GM12864 (cell line): ENCODE data around the gene DNER.

Source experiments
- DNase-seq: peaks from one replicate; pipeline ENCODE4 v3.0.0-alpha.2; 2011; ENCODE audit warnings: low read depth
- H3K4me3 ChIP-seq: 2 replicates; pipeline ENCODE4 v1.5.1; 2011; ENCODE audit warnings: mild to moderate bottlenecking, low read depth, low read length, control low read depth
- TF ChIP-seq, protein P1 (sequence below): IDR thresholded peaks from 2 replicates; pipeline ENCODE4 v1.5.1; 2011; ENCODE audit warnings: low read depth, mild to moderate bottlenecking, moderate library complexity, low read length, control low read depth, inconsistent platforms; ENCODE audit errors: missing control alignments

The DNER gene

DNA sequence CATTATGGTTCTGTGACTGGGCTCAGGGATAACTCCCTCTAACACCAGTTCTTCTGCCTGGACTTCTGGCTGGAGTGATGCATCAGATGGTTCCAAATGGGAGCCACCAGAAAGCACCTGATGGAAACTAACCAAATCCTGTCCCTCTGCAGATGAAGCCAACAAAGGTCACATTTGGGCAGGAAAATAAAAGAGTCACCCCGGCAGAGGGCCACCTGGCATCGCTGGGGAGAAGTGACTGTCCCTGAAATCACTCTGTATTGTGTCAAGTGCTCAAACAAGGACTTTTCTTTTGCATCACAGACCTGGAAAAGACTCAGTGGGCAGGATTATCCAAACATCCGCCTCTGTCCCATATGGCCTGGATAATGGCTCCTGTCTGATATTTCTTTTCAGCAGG lies 47.5 kb downstream of the DNER start:
- DNase-seq: no peak
- TF ChIP-seq, protein P1, sequence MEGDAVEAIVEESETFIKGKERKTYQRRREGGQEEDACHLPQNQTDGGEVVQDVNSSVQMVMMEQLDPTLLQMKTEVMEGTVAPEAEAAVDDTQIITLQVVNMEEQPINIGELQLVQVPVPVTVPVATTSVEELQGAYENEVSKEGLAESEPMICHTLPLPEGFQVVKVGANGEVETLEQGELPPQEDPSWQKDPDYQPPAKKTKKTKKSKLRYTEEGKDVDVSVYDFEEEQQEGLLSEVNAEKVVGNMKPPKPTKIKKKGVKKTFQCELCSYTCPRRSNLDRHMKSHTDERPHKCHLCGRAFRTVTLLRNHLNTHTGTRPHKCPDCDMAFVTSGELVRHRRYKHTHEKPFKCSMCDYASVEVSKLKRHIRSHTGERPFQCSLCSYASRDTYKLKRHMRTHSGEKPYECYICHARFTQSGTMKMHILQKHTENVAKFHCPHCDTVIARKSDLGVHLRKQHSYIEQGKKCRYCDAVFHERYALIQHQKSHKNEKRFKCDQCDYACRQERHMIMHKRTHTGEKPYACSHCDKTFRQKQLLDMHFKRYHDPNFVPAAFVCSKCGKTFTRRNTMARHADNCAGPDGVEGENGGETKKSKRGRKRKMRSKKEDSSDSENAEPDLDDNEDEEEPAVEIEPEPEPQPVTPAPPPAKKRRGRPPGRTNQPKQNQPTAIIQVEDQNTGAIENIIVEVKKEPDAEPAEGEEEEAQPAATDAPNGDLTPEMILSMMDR: no peak
- H3K4me3 ChIP-seq: no peak overlapping the region

DNA sequence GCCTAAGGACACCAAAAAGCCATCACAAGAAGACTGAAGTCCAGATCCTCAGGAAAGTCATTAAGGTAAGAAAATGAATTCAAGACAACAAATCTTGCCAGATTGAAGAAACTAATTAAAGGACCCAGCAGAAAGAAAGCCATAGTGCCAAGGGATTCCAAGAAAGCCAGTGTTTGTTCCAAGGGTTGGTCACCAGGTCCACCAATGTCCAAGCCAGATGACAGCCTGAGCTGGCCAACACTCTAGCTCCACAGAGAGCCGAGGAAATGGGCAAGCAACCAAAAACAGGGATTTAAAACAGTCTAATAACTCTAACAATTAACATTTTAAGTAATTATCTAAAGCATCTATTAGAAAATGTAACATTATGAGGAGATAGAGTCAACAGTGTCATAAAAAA lies 49.2 kb downstream of the DNER start:
- no peak overlapping the region for H3K4me3 ChIP-seq
- TF ChIP-seq, protein P1: no peak
- no peak for DNase-seq

DNA sequence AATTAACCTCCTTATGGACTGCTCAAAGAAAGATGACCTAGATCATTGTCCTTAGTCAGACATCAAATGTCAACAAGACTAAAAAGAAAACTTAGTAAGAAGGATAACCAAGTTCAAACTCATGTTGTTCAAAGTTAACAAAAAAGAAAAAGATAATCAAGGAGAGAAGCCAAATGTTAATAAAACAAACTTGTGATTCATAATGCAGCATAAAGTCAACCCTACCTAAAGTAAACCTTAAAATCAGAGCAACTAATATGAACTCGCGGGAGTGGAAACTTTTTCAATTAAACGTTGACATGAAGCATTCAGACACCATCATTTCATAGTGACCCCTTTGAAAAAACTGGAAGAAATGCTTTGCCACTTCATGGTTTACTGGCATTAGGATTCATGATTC lies 52.9 kb downstream of the DNER start:
- no peak for DNase-seq
- H3K4me3 ChIP-seq: no peak overlapping the region
- TF ChIP-seq, protein P1: no peak

DNA sequence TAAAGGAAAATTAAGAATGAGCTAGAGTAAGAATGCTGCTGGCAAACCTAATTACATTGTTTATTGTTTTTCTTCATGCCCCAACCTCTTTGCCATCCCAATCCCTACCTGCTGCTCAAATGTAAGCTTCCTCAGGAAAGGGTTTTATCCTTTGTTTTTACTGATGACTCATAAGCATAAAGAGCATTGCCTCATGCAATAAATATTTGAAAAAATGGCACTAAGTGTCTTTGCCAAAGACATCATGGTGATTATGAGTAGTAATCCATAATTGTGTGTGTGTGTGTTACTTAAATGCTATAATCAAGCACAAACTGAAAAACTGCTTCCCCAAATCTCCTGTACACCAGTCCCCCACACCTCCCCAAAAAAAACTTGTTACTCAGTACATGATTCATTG lies 53.4 kb downstream of the DNER start:
- TF ChIP-seq, protein P1: no peak
- no peak overlapping the region for H3K4me3 ChIP-seq
- DNase-seq: no peak

DNA sequence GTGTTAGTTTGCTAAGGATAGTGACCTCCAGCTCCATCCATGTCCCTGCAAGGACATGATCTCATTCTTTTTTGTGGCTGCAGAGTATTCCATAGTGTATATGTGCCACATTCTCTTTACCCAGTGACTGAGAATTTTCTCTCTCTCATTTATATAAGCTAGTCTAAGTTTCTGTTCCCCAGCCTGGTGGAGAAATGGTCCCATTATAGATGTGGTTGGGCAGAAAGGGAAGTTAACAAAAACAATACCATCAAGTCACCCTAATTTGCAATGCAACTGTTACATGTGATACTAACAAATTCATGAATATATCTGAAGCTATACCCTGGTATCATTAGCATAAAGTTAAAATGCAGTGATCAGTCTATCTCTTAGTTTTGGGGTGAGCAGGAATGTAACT lies 54.0 kb downstream of the DNER start:
- H3K4me3 ChIP-seq: no peak overlapping the region
- TF ChIP-seq, protein P1: no peak
- no peak for DNase-seq

- no peak for DNase-seq
- TF ChIP-seq, protein P1: no peak
- H3K4me3 ChIP-seq: no peak overlapping the region
Measured at GRCh38 chr2:229658004-229658403, 56.4 kb downstream of the DNER start.

GRCh38 chr2:229654437-229654836 lies 59.9 kb downstream of the DNER start:
- TF ChIP-seq, protein P1: no peak
- no peak overlapping the region for H3K4me3 ChIP-seq
- DNase-seq: no peak
